NCI-H146 treated with DMSO at 0.1 percent for 48 hours (cell line): ENCODE results near the gene FBXW11.

Experiments
- DNase-seq: peaks from one replicate; lab custom pipeline; 2025; ENCODE audit not compliant: unreplicated experiment; lab: John Stamatoyannopoulos, UW

FBXW11 gene

GRCh38 chr5:171847026-171847425 is 159.4 kb downstream of the FBXW11 start:
- no peak for DNase-seq

- no peak for DNase-seq
These were observed 160.1 kb downstream of the FBXW11 start for GRCh38 chr5:171846323-171846722.

- DNase-seq: no peak
These were observed 160.6 kb downstream of the FBXW11 start for GRCh38 chr5:171845857-171846256.

GRCh38 chr5:171845040-171845630 is 161.3 kb downstream of the FBXW11 start:
- DNase-seq: no peak

GRCh38 chr5:171842777-171843328 is 163.6 kb downstream of the FBXW11 start:
- DNase-seq: no peak

- DNase-seq: no peak
These were observed 164.3 kb downstream of the FBXW11 start for GRCh38 chr5:171841984-171842776.

- DNase-seq: no peak
These were observed 165.5 kb downstream of the FBXW11 start for GRCh38 chr5:171840711-171841522.

GRCh38 chr5:171840066-171840465 is 166.4 kb downstream of the FBXW11 start:
- peak; percentile 5 for DNase-seq

GRCh38 chr5:171839112-171839511 is 167.3 kb downstream of the FBXW11 start:
- DNase-seq: no peak

GRCh38 chr5:171838066-171838465 is 168.4 kb downstream of the FBXW11 start:
- no peak for DNase-seq

GRCh38 chr5:171837522-171837921 is 168.9 kb downstream of the FBXW11 start:
- no peak for DNase-seq

- DNase-seq: no peak
These were observed 171.4 kb downstream of the FBXW11 start for GRCh38 chr5:171835066-171835465.

- DNase-seq: no peak
These were observed 172.0 kb downstream of the FBXW11 start for GRCh38 chr5:171834461-171834860.

- no peak for DNase-seq
These were observed 173.7 kb downstream of the FBXW11 start for GRCh38 chr5:171832775-171833174.

GRCh38 chr5:171830686-171831085 is 175.8 kb downstream of the FBXW11 start:
- no peak for DNase-seq

- DNase-seq: no peak
These were observed 179.3 kb downstream of the FBXW11 start for GRCh38 chr5:171827162-171827561.

GRCh38 chr5:171826132-171826531 is 180.3 kb downstream of the FBXW11 start:
- no peak for DNase-seq

- DNase-seq: no peak
These were observed 181.4 kb downstream of the FBXW11 start for GRCh38 chr5:171825051-171825450.

- DNase-seq: no peak
These were observed 183.2 kb downstream of the FBXW11 start for GRCh38 chr5:171823269-171823668.

GRCh38 chr5:171821286-171821685 is 185.2 kb downstream of the FBXW11 start:
- no peak for DNase-seq

GRCh38 chr5:171820561-171820960 is 185.9 kb downstream of the FBXW11 start:
- DNase-seq: no peak

- DNase-seq: no peak
These were observed 189.8 kb downstream of the FBXW11 start for GRCh38 chr5:171816666-171817065.
